ENCODE results near the gene RAB34.
A peak's percentile ranks its signal among the peaks of the same experiment; 100 is the strongest.

Gene RAB34

GRCh38 chr17:28715217-28715616, 2.5 kb downstream of the RAB34 start:
- TF ChIP-seq CTCF (IDR thresholded peaks at IDR 0.05; ENCODE audit: low read depth, low read length), result no peak
- peak overlapping the region; percentile 93 for H3K4me3 ChIP-seq (ENCODE audit: low read depth, low read length)

- no peak for TF ChIP-seq CTCF (IDR thresholded peaks at IDR 0.05; ENCODE audit: low read depth, low read length)
- no peak overlapping the region for H3K4me3 ChIP-seq (ENCODE audit: low read depth, low read length)
Observed at GRCh38 chr17:28714281-28714680, 3.4 kb downstream of the RAB34 start.

- no peak for TF ChIP-seq CTCF (IDR thresholded peaks at IDR 0.05; ENCODE audit: low read depth, low read length)
- H3K4me3 ChIP-seq (ENCODE audit: low read depth, low read length), result no peak overlapping the region
Observed at GRCh38 chr17:28712705-28713415, 4.8 kb downstream of the RAB34 start.

- H3K4me3 ChIP-seq (ENCODE audit: low read depth, low read length), result no peak overlapping the region; the same call in 1 of the 2 replicates
- TF ChIP-seq CTCF (IDR thresholded peaks at IDR 0.05; ENCODE audit: low read depth, low read length), result no peak
Observed at GRCh38 chr17:28712032-28712704, 5.5 kb downstream of the RAB34 start.

- H3K4me3 ChIP-seq (ENCODE audit: low read depth, low read length), result peak within 1 kb of the TSS; percentile 59
- TF ChIP-seq CTCF (IDR thresholded peaks at IDR 0.05; ENCODE audit: low read depth, low read length), result no peak
Observed at GRCh38 chr17:28711723-28712031, 6.0 kb downstream of the RAB34 start, which contains the start of gene PROCA1. PROCA1 (minus strand) TSS chr17:28711888; CDS start chr17:28711660, 228 bp downstream.

- TF ChIP-seq CTCF (IDR thresholded peaks at IDR 0.05; ENCODE audit: low read depth, low read length), result no peak
- peak overlapping the region; percentile 59 for H3K4me3 ChIP-seq (ENCODE audit: low read depth, low read length)
Observed at GRCh38 chr17:28710861-28711722, 6.6 kb downstream of the RAB34 start.
